HG02623 (cell line): ENCODE measurements around the gene CPLX1.
A peak's percentile ranks its signal among the peaks of the same experiment; 100 is the strongest.

Source experiments
- ATAC-seq: cut with Tn5 transposase; IDR thresholded peaks from one replicate; pipeline ENCODE4 v1.9.1; 2021; ENCODE audit warnings: moderate library complexity; ENCODE audit not compliant: unreplicated experiment

The CPLX1 gene

GRCh38 chr4:793941-794621 lies 31.8 kb downstream of the CPLX1 start:
- no peak for ATAC-seq

DNA sequence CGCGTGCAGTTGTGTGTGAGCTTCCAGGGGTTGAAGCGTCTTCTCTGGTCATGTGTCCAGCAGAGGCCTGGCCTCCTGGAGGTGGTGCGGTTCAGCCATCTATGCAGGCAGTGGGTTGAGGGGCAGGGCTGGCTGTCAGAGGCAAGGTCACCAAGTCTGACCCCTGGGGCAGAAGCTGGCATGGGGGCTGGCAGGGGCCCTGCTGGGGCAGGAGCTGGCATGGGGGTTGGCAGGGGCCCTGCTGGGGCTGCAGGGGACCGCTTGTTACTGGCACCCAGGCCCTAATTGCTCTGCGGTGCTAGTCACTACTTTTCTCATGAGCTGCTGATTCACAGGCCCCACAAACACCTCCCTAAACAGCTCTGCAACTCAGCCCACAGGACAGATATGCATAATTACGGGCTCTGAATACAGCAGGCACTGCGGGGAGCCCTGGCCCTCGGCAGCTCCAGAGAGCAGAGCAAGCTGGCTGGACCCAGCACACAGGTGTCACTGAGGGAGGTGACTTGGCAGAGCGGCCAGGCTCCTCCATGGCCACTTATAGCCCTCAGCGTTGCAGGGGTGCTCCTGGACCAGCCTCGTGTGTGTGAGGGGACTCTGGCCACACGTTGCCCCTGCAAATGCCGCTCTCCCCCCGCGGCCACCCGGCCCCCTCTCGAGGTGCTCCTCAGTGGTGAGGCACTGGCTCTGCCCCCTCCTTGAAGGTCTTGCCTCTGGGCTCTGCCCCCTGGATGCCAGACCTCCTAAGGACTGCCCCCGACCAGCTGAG lies 32.7 kb downstream of the CPLX1 start:
- ATAC-seq, result no peak

DNA sequence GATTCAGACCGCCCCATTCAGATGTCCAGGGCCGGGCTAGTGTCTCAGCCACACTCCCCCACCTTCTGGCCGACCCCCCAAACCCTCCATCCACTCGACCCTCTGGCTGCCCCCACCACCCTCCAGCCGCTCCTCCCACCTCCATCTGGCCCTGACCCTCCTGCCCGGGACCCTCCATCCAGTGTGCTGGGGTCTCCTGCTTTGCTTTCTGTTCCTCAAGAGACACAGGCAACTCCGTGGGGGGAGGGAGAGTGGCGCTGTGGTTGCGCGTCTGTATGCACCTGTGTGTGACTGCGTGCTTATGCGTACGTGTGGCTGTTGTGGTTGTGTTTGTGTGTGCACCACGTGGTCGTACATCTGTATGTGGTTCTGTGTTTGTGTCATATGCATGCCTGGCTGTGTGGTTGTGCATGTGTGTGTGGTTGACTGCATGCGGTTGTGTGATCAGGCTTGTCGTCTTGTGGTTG lies 33.3 kb downstream of the CPLX1 start:
- no peak for ATAC-seq

- ATAC-seq, result no peak
Observed at GRCh38 chr4:791898-792625, 33.9 kb downstream of the CPLX1 start.

DNA sequence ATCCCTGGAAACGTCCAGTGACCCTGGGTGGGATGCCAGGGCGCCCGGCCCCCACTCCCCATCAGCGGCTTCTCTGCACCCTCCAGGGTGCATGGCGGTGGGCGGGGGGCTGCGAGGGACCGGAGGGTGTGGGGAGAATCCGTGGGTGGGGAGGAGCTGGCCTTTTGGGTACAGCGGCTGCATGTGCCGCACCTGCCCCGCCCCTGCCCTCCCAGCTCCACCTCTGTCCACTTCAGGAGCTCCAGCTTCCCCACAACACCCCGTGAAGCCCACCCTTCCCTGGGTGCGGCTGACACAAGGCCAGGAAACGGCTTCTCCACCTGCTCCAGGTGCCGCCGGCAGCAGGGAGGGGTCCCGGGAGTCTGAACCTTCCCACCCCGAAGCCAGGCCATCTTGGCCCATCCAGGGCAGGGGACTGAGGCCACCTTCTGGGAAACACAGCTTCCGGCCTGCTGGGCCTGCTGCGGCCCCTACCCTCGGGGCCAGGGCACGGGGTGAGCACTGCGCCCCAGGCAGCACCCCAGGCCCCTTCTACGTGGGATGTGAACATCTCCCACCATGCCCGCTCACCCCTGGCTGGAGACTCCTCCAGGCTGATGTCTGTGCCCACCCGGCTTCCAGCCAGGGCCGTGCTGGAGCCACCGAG lies 34.6 kb downstream of the CPLX1 start:
- no peak for ATAC-seq

GRCh38 chr4:790466-790820 lies 35.5 kb downstream of the CPLX1 start:
- ATAC-seq, result no peak

GRCh38 chr4:789571-790465 lies 36.1 kb downstream of the CPLX1 start:
- no peak for ATAC-seq

DNA sequence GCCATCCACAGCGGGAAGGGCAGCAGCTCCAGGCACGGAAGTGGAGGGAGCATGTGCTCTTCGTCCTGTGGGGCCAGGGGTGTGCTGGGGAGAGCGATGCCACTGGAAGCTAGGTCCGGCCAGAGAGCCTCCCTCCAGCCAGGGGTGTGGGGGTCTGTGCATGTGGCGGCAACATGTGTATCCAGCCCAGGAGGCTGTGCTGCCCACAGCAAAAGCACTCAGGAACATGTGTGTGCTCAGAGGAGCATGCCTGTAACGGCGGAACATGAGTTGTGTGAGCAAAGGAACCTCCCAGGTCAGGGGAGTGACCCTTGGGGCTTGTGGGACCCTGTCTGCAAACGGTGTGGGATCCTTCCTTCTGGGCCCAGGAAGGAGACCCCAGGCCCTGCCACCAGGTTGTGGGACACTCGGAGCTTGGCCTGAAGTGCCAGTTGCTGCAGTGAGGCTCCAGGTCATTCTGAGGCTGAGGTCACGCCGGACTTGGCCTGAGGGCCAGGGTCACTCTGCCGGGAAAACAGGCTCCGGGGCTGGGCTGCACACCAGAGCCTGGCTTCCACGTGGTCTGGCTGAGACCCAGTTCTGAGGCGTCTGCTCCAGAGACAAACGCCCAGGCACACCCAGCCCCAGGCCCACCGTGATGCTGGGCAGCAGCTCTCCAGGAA lies 37.2 kb downstream of the CPLX1 start:
- ATAC-seq, result no peak

DNA sequence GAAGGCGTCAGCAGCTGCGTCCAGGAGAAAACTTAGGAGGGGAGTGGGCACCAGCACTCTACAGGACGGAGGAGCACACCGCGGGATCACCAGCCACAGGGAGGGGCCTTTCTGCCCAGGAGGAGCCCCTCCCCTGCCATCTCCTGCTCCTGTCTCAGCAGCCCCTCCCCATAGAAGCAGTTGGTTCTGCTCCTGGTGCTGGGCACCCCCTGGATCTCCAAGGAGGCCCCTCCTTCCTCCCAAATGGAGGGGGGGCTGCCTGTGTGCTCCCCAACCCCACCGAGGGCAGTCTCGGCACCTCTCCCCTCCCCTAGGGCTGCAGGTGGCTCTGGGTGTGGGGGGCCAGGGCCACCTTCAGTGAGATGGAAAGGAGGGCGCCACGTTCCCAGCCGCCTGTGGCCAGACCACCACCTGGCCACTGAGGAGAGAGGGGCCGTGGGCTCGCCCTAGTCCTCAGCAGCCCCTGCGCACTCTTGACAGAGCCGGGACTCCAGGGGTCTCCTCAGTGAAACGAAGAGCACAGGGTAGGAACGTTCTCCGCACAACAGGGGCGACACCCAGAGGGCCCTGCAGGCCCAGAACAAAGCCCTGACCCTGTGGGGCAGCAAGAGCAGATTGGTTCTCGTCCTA lies 37.8 kb downstream of the CPLX1 start:
- ATAC-seq, result no peak

DNA sequence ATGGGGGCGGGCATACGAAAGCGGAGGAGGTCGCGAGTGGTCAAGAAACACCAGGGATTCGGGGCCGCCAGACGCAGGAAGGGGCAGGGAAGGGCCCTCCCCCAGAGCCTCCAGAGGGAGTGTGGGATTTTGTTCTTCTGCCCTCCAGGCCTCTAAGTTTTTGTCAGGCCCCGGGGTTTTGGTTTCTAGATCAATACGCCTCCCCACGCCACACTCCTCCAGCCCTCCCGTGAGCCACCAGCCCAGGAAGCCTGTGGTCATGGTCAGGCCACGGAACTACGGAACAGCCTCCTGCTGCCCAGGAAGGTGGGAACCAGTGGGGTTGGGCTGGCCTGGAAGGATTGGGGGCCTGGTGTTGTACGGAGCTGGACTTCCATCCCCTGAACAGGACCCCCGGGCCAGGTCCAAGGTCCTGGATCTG lies 38.4 kb downstream of the CPLX1 start:
- ATAC-seq, result no peak

GRCh38 chr4:786861-787300 lies 39.0 kb downstream of the CPLX1 start:
- no peak for ATAC-seq

DNA sequence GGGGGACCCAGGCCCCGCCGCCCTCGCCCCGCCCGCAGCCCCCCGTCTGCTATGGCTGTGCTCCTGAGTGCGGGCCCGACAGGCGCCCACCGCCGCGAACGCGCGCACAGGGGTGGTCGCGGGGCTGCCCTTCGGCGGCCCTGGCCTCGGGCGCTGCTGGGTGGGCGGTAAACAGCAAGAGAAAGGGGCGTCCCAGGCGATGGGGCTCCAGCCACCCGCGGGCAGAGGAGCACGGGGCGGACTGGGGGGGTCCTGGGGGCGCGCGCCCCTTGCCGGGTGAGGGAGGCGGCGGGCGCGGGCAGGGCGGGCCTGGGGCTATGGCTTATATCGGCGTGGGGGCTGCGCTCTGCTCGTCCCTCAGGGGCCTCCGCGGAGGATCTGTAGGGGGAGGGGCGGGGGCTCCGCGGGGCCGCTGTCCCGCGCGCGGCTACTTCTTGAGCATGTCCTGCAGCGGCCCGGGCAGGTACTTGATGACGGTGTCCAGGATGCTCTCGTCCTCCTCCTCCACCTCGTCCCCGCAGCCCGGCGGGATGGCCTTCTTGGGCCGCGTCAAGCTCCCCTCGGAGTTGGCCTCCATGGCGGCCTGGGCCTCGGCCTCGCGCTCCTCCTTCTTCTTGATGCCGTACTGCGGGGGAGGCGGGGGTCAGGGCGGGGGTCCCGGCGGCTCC lies 39.7 kb downstream of the CPLX1 start:
- ATAC-seq, result no peak

GRCh38 chr4:785332-786073 lies 40.4 kb downstream of the CPLX1 start:
- no peak for ATAC-seq

GRCh38 chr4:784401-785331 lies 41.3 kb downstream of the CPLX1 start:
- ATAC-seq, result no peak

DNA sequence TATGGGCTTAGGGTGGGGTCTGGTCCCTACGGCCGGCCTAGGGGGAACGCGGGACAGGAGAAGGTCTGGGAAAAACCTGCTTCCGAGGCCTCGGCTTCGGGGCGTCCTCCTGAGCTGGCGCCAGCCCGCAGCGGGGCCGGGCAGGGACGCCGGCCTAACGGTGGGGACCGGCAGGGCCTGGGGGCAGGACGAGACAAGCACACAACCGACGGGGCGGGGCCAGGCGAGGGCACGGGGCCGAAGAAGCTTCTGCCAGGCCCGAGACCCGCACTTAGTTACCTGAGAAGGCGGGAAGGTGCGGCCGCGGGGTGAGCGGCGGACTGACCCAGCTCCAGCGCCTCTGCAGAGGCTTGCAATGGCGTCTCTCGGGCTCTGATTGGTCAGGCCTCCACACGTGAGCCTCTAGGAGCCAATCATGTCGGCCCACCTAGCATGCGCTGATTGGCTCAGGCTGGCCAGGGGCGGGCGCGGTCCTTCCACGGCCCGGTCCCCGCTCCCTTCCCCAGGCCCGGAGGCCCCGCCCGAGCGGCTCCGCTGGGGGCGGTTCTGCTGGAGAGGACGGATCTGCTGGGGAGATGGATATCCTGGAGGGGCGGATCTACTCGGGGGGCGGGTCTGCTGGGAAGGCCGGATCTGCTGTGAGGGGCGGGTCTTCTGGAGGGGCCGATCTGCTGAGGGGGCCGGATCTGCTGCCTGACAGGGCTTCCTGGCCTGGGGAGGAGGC lies 44.3 kb downstream of the CPLX1 start:
- peak; percentile 95 for ATAC-seq
